Measurements from ENCODE around the gene USP17L12. TPM values are rescaled to one million over a fixed set of nuclear protein-coding genes. Genes with fewer than 3 reads are reported as not detected.
"Not testable (repeated sequence)": the region's sequence is repeated elsewhere in the genome, so short reads cannot be mapped to it uniquely, and the experiment has no call there.

Gene USP17L12, protein sequence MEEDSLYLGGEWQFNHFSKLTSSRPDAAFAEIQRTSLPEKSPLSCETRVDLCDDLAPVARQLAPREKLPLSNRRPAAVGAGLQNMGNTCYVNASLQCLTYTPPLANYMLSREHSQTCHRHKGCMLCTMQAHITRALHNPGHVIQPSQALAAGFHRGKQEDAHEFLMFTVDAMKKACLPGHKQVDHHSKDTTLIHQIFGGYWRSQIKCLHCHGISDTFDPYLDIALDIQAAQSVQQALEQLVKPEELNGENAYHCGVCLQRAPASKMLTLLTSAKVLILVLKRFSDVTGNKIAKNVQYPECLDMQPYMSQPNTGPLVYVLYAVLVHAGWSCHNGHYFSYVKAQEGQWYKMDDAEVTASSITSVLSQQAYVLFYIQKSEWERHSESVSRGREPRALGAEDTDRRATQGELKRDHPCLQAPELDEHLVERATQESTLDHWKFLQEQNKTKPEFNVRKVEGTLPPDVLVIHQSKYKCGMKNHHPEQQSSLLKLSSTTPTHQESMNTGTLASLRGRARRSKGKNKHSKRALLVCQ
- polyA plus RNA-seq (2012; rRNA removed) = not detected in 2 replicates
- not detected in 2 replicates for polyA plus RNA-seq (2012; cell fraction: cytosol; rRNA removed)
- not detected in 2 replicates for polyA plus RNA-seq (2012; cell fraction: nucleus; rRNA removed)

DNA sequence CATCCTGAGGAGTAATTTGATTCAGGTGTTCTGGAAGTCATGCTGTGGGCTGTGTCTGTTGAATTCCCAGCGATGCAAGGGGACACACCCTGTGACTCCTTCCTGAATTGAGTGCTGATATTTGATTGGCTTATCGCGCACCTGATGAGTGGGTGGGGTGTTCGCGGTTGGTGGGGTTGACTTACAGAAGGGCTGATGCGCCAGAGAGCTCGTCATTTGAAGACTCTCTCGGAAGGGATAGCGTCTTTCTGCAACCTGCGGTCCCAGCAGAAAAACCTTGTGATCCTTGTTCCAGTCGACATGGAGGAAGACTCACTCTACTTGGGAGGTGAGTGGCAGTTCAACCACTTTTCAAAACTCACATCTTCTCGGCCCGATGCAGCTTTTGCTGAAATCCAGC, at the start of gene USP17L12:
Gene USP17L12, plus strand, starts transcription at position 301 of the 400 bp plus-strand sequence. Its CDS starts 0 bp downstream, at position 301.
- H3K27me3 ChIP-seq (ENCODE audit: insufficient read depth); POLR2A ChIA-PET; H3K4me3 ChIP-seq (ENCODE audit: low read depth in 2 of 2, low read length in 1 of 2); H3F3A ChIP-seq (replicated peaks; ENCODE audit: insufficient read depth); H3K9me3 ChIP-seq; H3K27ac ChIP-seq (ENCODE audit: low read depth in 2 of 2, low read length in 1 of 2); DNase-seq; H3K79me2 ChIP-seq (ENCODE audit: insufficient read depth); H3K4me1 ChIP-seq (ENCODE audit: control insufficient read depth in 1 of 2, insufficient read depth in 2 of 2, low read depth in 1 of 2, low read length in 1 of 2); H3K9me2 ChIP-seq; H3K36me3 ChIP-seq (replicated peaks in 1 of 2; ENCODE audit: control insufficient read depth in 1 of 2, insufficient read depth in 2 of 2, low read length in 1 of 2); H2AFZ ChIP-seq (ENCODE audit: low read depth); H3K4me2 ChIP-seq; H3K9ac ChIP-seq; CTCF ChIA-PET; H4K20me1 ChIP-seq (ENCODE audit: insufficient read depth): not testable (repeated sequence)
- WGBS (ENCODE audit: low lambda C conversion rate) = no CpG with 5 or more reads among the region's 13 CpGs

DNA sequence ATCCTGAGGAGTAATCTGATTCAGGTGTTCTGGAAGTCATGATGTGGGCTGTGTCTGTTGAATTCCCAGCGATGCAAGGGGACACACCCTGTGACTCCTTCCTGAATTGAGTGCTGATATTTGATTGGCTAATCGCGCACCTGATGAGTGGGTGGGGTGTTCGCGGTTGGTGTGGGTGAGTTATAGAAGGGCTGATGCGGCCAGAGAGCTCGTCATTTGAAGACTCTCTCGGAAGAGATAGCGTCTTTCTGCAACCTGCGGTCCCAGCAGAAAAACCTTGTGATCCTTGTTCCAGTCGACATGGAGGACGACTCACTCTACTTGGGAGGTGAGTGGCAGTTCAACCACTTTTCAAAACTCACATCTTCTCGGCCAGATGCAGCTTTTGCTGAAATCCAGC, 9.6 kb upstream of the USP17L12 start, which contains the start of gene USP17L10:
Gene USP17L10, plus strand, starts transcription at position 301 of the 400 bp plus-strand sequence. Its CDS starts 0 bp downstream, at position 301.
- DNase-seq; H4K20me1 ChIP-seq (ENCODE audit: insufficient read depth); H2AFZ ChIP-seq (ENCODE audit: low read depth); H3K9me3 ChIP-seq; POLR2A ChIA-PET; H3K4me1 ChIP-seq (ENCODE audit: control insufficient read depth in 1 of 2, insufficient read depth in 2 of 2, low read depth in 1 of 2, low read length in 1 of 2); H3K79me2 ChIP-seq (ENCODE audit: insufficient read depth); CTCF ChIA-PET; H3K9ac ChIP-seq; H3F3A ChIP-seq (replicated peaks; ENCODE audit: insufficient read depth); H3K27ac ChIP-seq (ENCODE audit: low read depth in 2 of 2, low read length in 1 of 2); H3K4me2 ChIP-seq; H3K9me2 ChIP-seq; H3K27me3 ChIP-seq (ENCODE audit: insufficient read depth); H3K36me3 ChIP-seq (replicated peaks in 1 of 2; ENCODE audit: control insufficient read depth in 1 of 2, insufficient read depth in 2 of 2, low read length in 1 of 2); H3K4me3 ChIP-seq (ENCODE audit: low read depth in 2 of 2, low read length in 1 of 2): not testable (repeated sequence)
- WGBS (ENCODE audit: low lambda C conversion rate) = 13% methylated on average over 4 of the region's 13 CpGs

DNA sequence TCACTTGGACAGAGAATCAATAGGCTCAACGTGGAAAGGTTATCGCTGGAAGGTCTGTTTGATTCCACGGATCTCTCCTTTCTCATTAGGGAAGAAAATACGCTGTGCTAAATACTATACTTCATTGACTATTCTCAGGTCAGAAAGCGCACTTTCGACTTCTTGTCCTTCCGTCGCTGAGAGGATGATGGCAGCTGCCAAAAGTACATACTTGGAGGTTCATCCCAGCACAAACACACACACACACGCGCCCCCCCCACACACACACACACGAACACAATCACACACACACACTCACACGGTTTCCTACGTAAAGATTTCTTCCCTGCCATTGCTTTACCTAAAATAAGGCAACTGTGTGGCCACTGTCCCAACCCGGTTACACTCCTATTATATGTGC, 5.3 kb upstream of the USP17L12 start:
- H3K4me3 ChIP-seq (ENCODE audit: low read depth in 2 of 2, low read length in 1 of 2); H3K27me3 ChIP-seq (ENCODE audit: insufficient read depth); H3K4me1 ChIP-seq (ENCODE audit: control insufficient read depth in 1 of 2, insufficient read depth in 2 of 2, low read depth in 1 of 2, low read length in 1 of 2); H3K36me3 ChIP-seq (replicated peaks in 1 of 2; ENCODE audit: control insufficient read depth in 1 of 2, insufficient read depth in 2 of 2, low read length in 1 of 2); H3K4me2 ChIP-seq; H3K79me2 ChIP-seq (ENCODE audit: insufficient read depth); H4K20me1 ChIP-seq (ENCODE audit: insufficient read depth); H2AFZ ChIP-seq (ENCODE audit: low read depth); H3K27ac ChIP-seq (ENCODE audit: low read depth in 2 of 2, low read length in 1 of 2); CTCF ChIA-PET; H3K9ac ChIP-seq; H3F3A ChIP-seq (replicated peaks; ENCODE audit: insufficient read depth); DNase-seq; H3K9me3 ChIP-seq; H3K9me2 ChIP-seq; POLR2A ChIA-PET: not testable (repeated sequence)
- whole genome bisulfite sequencing (ENCODE audit: low lambda C conversion rate) = 28% methylated on average over 13 of the region's 14 CpGs

DNA sequence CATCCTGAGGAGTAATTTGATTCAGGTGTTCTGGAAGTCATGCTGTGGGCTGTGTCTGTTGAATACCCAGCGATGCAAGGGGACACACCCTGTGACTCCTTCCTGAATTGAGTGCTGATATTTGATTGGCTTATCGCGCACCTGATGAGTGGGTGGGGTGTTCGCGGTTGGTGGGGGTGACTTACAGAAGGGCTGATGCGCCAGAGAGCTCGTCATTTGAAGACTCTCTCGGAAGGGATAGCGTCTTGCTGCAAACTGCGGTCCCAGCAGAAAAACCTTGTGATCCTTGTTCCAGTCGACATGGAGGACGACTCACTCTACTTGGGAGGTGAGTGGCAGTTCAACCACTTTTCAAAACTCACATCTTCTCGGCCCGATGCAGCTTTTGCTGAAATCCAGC, 4.8 kb upstream of the USP17L12 start, which contains the start of gene USP17L11:
Gene USP17L11, plus strand, starts transcription at position 301 of the 400 bp plus-strand sequence. Its CDS starts 0 bp downstream, at position 301.
- H3K4me1 ChIP-seq (ENCODE audit: control insufficient read depth in 1 of 2, insufficient read depth in 2 of 2, low read depth in 1 of 2, low read length in 1 of 2); H3F3A ChIP-seq (replicated peaks; ENCODE audit: insufficient read depth); POLR2A ChIA-PET; H3K4me2 ChIP-seq; H3K79me2 ChIP-seq (ENCODE audit: insufficient read depth); H3K9ac ChIP-seq; H4K20me1 ChIP-seq (ENCODE audit: insufficient read depth); H2AFZ ChIP-seq (ENCODE audit: low read depth); H3K4me3 ChIP-seq (ENCODE audit: low read depth in 2 of 2, low read length in 1 of 2); H3K9me2 ChIP-seq; H3K9me3 ChIP-seq; H3K36me3 ChIP-seq (replicated peaks in 1 of 2; ENCODE audit: control insufficient read depth in 1 of 2, insufficient read depth in 2 of 2, low read length in 1 of 2); CTCF ChIA-PET; H3K27me3 ChIP-seq (ENCODE audit: insufficient read depth); DNase-seq; H3K27ac ChIP-seq (ENCODE audit: low read depth in 2 of 2, low read length in 1 of 2): not testable (repeated sequence)
- WGBS (ENCODE audit: low lambda C conversion rate) = no CpG with 5 or more reads among the region's 14 CpGs

DNA sequence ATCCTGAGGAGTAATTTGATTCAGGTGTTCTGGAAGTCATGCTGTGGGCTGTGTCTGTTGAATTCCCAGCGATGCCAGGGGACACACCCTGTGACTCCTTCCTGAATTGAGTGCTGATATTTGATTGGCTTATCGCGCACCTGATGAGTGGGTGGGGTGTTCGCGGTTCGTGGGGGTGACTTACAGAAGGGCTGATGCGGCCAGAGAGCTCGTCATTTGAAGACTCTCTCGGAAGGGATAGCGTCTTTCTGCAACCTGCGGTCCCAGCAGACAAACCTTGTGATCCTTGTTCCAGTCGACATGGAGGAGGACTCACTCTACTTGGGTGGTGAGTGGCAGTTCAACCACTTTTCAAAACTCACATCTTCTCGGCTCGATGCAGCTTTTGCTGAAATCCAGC, 4.6 kb downstream of the USP17L12 start, which contains the start of gene USP17L13:
Gene USP17L13, plus strand, starts transcription at position 301 of the 400 bp plus-strand sequence. Its CDS starts 0 bp downstream, at position 301.
- H3K79me2 ChIP-seq (ENCODE audit: insufficient read depth); H2AFZ ChIP-seq (ENCODE audit: low read depth); H3F3A ChIP-seq (replicated peaks; ENCODE audit: insufficient read depth); H3K27ac ChIP-seq (ENCODE audit: low read depth in 2 of 2, low read length in 1 of 2); H3K27me3 ChIP-seq (ENCODE audit: insufficient read depth); POLR2A ChIA-PET; H4K20me1 ChIP-seq (ENCODE audit: insufficient read depth); H3K4me3 ChIP-seq (ENCODE audit: low read depth in 2 of 2, low read length in 1 of 2); H3K4me1 ChIP-seq (ENCODE audit: control insufficient read depth in 1 of 2, insufficient read depth in 2 of 2, low read depth in 1 of 2, low read length in 1 of 2); H3K9me2 ChIP-seq; H3K4me2 ChIP-seq; CTCF ChIA-PET; DNase-seq; H3K9me3 ChIP-seq; H3K9ac ChIP-seq; H3K36me3 ChIP-seq (replicated peaks in 1 of 2; ENCODE audit: control insufficient read depth in 1 of 2, insufficient read depth in 2 of 2, low read length in 1 of 2): not testable (repeated sequence)
- WGBS (ENCODE audit: low lambda C conversion rate) = no CpG with 5 or more reads among the region's 14 CpGs

DNA sequence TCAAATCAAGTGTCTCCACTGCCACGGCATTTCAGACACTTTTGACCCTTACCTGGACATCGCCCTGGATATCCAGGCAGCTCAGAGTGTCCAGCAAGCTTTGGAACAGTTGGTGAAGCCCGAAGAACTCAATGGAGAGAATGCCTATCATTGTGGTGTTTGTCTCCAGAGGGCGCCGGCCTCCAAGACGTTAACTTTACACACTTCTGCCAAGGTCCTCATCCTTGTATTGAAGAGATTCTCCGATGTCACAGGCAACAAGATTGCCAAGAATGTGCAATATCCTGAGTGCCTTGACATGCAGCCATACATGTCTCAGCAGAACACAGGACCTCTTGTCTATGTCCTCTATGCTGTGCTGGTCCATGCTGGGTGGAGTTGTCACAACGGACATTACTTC, 10.3 kb downstream of the USP17L12 start:
- DNase-seq; H3K27me3 ChIP-seq (ENCODE audit: insufficient read depth); H3K4me2 ChIP-seq; H3K9me2 ChIP-seq; H3F3A ChIP-seq (replicated peaks; ENCODE audit: insufficient read depth); H3K27ac ChIP-seq (ENCODE audit: low read depth in 2 of 2, low read length in 1 of 2); CTCF ChIA-PET; H3K4me3 ChIP-seq (ENCODE audit: low read depth in 2 of 2, low read length in 1 of 2); H3K4me1 ChIP-seq (ENCODE audit: control insufficient read depth in 1 of 2, insufficient read depth in 2 of 2, low read depth in 1 of 2, low read length in 1 of 2); H3K79me2 ChIP-seq (ENCODE audit: insufficient read depth); POLR2A ChIA-PET; H3K9me3 ChIP-seq; H2AFZ ChIP-seq (ENCODE audit: low read depth); H3K9ac ChIP-seq; H4K20me1 ChIP-seq (ENCODE audit: insufficient read depth); H3K36me3 ChIP-seq (replicated peaks in 1 of 2; ENCODE audit: control insufficient read depth in 1 of 2, insufficient read depth in 2 of 2, low read length in 1 of 2): not testable (repeated sequence)
- WGBS (ENCODE audit: low lambda C conversion rate) = 4% methylated on average over 5 of the region's 8 CpGs

All from SK-N-SH (cell line).